Mucosa of descending colon (tissue), 3 donors: ENCODE measurements around the gene GTF3C1. TPM values are rescaled to one million over a fixed set of nuclear protein-coding genes. Genes with fewer than 3 reads are reported as not detected.

ENCODE experiments used
- ATAC-seq: fragments of 200-7000 bp; cut with Tn5 transposase; one replicate; pipeline ENCODE4 v1.9.1; 2020; ENCODE audit warnings: mild to moderate bottlenecking, moderate library complexity
- DNase-seq, 3 donors: peaks; one replicate each; pipeline ENCODE4 v3.0.0-alpha.2; 2020
- H3K36me3 ChIP-seq: fragments of 200-600 bp; one replicate; pipeline ENCODE4 v1.8.0; 2021; ENCODE audit warnings: low read depth, mild to moderate bottlenecking
- H3K4me1 ChIP-seq: fragments of 200-600 bp; one replicate; pipeline ENCODE4 v1.8.0; 2021; ENCODE audit warnings: low read depth, mild to moderate bottlenecking
- H3K4me3 ChIP-seq: fragments of 200-600 bp; one replicate; pipeline ENCODE4 v1.8.0; 2021; ENCODE audit warnings: mild to moderate bottlenecking
- H3K9me3 ChIP-seq: fragments of 200-600 bp; one replicate; pipeline ENCODE4 v1.8.0; 2021; ENCODE audit warnings: mild to moderate bottlenecking
- intact Hi-C, 2 donors: fragments of 100-400 bp; cut with DNase I in 1 of 2; cut with micrococcal nuclease in 1 of 2; formaldehyde crosslinking; loops; one replicate each; pipeline versions ENCODE4 v1.11.0 to v1.11.1; 2022; cut with DNase I, micrococcal nuclease
- total RNA-seq, 3 donors: library from RNA; stranded (reverse); fragmentation: NEBNext Ultra II Directional in 2 of 3; extraction: Animal tissue kit (Norgen Biotek cat#: 25700) in 2 of 3; gene quantifications; one replicate each; pipeline versions ENCODE4 v1.2.1 to v1.2.4, GENCODE V29; 2021 to 2023
- TF ChIP-seq, protein P1 (sequence below): fragments of 200-600 bp; IDR thresholded peaks from one replicate; pipeline ENCODE4 v1.8.0; 2022; ENCODE audit warnings: antibody characterized with exemption, mild to moderate bottlenecking
- donor health status: DM: no; HTN: no; CAD: no; lungs with moderate emphysema.
- donor health status: DM: no; HTN: no; CAD: no.
- donor health status: DM: no; HTN: yes; CAD: no.

Gene GTF3C1
- total RNA-seq, 3 donors from 2014 or later = 47.0 to 58.5 (median 47.7) TPM

DNA sequence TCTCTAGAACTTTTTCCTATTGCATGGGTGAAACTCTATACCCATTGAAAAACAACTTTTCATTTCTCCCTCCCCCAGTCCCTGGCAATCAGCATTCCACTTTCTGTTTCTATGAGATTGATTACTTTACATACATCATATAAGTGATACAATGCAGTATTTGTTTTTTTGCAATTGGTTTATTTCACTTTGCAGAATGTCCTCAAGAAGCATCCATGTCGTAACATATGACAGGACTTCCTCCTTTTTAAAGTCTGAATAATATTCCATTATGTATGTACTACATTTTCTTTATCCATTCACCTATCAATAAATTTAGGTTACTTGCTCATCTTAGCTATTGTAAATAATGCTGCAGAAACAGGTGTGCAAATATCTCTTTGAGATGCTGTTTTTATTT is 139.0 kb downstream of the GTF3C1 start:
- no peak for DNase-seq

More for the DNA sequence above, 139.0 kb downstream of the GTF3C1 start:
- H3K36me3 ChIP-seq = no peaks in the 10 kb centered on the region
- no peak for ATAC-seq
- TF ChIP-seq, protein P1, sequence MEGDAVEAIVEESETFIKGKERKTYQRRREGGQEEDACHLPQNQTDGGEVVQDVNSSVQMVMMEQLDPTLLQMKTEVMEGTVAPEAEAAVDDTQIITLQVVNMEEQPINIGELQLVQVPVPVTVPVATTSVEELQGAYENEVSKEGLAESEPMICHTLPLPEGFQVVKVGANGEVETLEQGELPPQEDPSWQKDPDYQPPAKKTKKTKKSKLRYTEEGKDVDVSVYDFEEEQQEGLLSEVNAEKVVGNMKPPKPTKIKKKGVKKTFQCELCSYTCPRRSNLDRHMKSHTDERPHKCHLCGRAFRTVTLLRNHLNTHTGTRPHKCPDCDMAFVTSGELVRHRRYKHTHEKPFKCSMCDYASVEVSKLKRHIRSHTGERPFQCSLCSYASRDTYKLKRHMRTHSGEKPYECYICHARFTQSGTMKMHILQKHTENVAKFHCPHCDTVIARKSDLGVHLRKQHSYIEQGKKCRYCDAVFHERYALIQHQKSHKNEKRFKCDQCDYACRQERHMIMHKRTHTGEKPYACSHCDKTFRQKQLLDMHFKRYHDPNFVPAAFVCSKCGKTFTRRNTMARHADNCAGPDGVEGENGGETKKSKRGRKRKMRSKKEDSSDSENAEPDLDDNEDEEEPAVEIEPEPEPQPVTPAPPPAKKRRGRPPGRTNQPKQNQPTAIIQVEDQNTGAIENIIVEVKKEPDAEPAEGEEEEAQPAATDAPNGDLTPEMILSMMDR = no peak
- intact Hi-C loops = no loop called here
- H3K4me3 ChIP-seq = no peak overlapping the region
- no peaks in the 10 kb centered on the region for H3K9me3 ChIP-seq
- H3K4me1 ChIP-seq = no peaks in the 10 kb centered on the region

Other genes starting within 250 kb of the GTF3C1 start
- 100 to 1,000 TPM; 131 to 207 (median 164) TPM for gene IL4R, start 235.9 kb downstream of the GTF3C1 start, total RNA-seq
- 1 to 10 TPM in 2 of 3 donors, under 1 TPM in 1; 0.47 to 1.4 (median 1.0) TPM for gene IL21R, start 147.7 kb downstream of the GTF3C1 start, total RNA-seq
- 10 to 100 TPM; 32.8 to 48.6 (median 33.9) TPM for gene KATNIP, start 231 bp upstream of the GTF3C1 start, total RNA-seq